HG03159 (cell line): ENCODE results near the gene MEX3D.

ENCODE experiments used
- ATAC-seq: cut with Tn5 transposase; IDR thresholded peaks from one replicate; pipeline ENCODE4 v1.9.1; 2021; ENCODE audit warnings: mild to moderate bottlenecking, moderate library complexity; ENCODE audit not compliant: unreplicated experiment

MEX3D gene

DNA sequence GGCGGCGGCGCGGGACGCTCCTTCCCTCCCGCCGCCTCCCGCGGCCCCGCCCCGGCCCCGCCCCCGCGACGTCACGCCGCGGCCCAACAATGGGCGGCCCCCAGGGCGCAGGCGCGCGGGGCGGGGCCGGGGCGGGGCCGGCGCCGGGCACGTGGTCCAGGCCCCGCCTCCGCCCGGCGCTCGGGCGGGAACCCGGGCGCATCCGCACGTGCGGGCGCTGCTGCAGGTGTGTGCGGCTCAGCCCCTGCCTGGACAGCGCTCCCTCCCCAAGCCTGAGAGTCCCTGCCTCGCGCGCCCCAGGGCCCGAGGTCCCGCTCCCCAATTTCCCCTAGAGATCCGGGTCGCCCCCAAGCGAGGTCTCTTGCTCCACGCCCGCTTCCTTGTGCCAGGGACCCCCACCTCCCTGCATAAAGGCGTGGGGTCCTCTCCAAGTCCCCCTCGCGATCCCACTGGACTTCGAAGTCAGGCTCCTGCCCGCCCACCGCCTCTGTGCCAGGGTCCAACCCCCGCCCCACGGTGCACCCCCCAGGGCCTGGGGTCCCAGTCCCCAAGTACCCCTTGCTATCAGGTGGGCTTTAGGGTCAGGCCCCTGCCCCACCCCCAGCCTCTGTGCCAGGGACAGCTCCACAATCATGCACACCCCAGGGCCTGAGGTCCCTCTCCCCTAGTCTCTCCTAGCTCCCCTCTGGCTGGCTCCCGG lies at the start of gene MEX3D:
MEX3D (minus strand) TSS at position 6 of the 700 bp plus-strand sequence. CDS start 267 bp downstream, outside the sequence.
- peak; percentile 66 for ATAC-seq

DNA sequence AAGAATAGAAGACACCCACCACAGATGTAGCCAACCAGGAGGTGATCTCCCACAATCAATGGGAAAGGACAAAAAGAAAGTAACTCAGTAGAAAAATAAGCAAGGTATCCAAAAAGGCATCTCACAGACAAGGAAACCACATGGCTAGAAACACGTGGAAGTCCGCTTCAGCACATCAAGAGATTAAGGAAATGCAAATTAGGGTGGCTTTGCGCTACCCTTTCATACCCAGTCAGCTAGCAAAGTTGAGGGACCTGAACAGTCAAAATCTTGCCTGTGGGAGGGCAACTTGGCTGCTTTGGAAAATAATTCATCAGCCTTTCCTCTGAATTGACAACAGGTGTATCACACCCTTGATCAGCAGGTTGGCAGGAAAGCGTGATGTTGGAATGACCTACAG lies 48.8 kb upstream of the MEX3D start:
- no peak for ATAC-seq

DNA sequence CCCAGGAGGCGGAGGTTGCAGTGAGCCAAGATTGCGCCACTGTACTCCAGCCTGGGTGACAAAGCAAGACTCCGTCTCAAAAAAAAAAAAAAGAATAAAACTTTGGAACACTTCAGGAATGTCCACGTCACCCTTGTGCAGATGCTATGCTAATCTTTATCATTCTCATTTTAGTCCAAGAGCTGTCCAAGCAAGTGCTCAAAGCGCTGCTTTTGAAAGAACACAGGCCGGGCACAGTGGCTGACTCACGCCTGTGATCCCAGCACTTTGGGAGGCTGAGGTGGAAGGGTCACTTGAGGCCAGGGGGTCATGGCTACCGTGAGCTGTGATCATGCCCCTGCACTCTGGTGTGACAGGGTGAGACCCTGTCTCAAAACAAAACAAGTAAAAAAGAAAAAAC lies 48.3 kb upstream of the MEX3D start:
- ATAC-seq, result no peak

DNA sequence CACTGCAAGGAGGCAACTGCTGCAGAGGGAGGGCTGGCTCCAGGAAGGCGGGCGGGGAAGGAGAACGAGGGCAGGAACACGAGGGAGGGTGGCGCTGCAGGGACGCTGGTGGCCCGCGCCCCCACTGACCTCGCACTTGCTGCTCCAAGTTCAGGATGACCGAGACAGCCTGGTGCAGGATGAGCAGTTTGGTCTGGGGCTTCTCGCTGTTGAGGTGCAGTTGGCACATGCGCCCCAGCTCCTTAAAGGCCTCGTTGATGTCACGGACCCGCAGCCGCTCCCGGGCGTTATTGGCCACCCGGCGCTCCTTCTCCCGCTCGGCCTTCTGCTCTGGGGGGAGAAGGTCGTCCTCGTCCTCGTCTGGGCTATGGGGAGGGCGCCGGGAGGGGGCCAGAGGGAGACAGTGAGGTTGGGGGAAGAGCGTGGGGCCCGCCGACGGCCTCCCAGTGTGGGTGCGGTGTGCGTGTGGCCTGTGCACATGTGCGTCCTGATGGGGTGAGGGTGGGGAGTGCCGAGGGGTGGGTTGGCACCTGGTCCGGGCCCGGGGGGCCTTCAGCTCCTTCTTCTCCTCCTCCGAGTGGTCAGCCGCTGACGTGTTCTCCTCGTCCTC lies 47.1 kb upstream of the MEX3D start:
- no peak for ATAC-seq

- ATAC-seq, result no peak
These were observed 45.9 kb upstream of the MEX3D start for GRCh38 chr19:1613808-1614570.

DNA sequence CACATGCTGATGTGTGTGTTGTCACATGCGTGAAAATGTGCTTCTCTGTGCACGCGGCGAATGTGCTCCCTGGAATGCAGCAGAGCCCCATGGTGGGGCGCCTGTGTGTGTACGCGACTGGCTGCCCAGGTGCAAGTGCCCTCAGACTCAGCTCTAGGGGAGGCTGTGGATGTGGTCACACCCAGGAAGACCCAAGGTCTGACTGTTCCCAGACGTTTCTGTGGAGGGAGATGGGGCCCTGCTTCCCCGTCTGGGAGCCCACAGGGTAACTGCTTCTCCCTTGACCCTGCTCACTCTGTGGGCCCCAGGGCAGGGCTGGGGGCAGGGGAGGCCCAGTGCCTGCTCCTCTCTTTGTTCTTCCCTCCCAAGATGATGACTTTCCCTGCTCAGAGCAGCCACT lies 45.0 kb upstream of the MEX3D start:
- ATAC-seq, result no peak

- no peak for ATAC-seq
These were observed 44.3 kb upstream of the MEX3D start for GRCh38 chr19:1612114-1613086.

- no peak for ATAC-seq
These were observed 43.2 kb upstream of the MEX3D start for GRCh38 chr19:1611353-1611752.

DNA sequence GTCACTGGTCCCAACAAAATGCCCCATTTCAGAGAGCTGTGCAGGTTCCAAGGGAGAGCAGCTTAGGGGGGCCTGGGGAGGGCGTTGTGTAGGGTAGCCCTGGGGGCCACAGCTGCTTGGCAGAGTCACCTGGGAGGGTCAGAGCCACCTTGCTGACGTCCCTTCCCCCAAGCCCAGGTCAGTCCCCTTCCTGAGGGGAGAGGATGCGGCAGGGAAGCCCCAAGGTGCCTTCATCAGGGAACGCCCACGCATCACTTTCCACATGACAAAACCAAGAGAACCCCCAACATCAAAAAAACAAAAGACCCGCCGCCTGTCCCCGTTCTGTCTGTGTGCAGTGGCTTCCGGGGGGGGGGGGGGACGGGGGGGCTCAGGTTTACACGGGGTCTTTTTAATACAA lies 42.5 kb upstream of the MEX3D start:
- ATAC-seq, result no peak

DNA sequence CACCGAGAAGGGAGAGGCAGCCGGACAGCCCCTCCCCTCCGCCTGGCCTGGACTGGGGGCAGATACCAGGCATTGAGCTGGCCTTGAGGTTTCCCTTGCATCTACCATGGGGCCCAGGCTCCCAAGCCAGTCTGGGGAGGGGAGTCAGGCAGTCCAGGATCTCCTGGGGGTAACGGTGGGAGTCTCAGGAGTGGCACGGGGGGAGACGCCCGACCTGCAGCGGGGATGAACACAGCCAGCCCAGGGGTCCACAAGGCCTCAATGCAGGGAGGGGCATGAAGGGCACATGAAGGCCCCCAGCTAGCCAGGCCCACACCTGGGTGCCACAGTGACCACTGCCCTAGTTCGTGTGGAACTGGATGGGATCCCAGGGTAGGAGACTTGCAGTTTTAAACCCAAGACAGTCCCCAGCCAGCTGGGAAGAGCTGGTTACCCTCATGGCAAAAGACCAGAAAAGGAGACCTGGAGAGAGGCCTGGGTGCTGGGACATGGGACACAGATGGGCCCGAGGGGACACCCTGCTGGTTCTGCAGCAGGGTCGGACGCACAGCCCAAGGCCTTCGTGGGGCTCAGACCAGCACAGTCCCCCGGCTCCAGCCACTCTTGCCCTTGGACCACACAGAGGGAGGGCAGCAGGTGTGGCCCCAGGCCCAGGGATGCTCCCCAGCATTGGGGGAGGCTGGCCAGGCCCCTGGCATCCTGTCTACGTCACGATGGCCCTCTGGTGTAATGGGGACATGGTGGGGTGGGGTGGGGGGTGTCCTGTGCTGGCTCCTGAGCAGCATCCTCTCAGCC lies 41.8 kb upstream of the MEX3D start:
- ATAC-seq, result no peak

DNA sequence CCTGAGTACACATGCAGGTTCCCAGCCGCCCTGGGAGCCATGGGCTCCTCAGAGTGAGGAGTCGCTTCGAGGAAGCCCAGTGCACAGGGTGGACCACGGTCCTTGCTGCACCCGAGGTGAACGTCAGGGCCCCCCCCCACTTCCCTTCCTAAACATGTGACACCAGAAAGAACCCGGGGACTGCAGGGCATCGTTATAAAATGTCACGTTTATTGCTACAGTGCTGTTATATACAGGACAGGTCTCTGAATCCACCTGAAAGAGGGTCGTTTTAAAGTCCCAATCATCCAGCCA lies 40.9 kb upstream of the MEX3D start:
- ATAC-seq, result no peak

- ATAC-seq, result no peak
These were observed 40.4 kb upstream of the MEX3D start for GRCh38 chr19:1608359-1609102.

GRCh38 chr19:1606138-1606651 lies 38.1 kb upstream of the MEX3D start:
- no peak for ATAC-seq

- ATAC-seq, result peak; percentile 81
These were observed 37.4 kb upstream of the MEX3D start, which contains the start of gene UQCR11 for GRCh38 chr19:1605236-1606137. Gene UQCR11 (minus strand): TSS chr19:1605462. CDS start chr19:1605409, 53 bp downstream.

DNA sequence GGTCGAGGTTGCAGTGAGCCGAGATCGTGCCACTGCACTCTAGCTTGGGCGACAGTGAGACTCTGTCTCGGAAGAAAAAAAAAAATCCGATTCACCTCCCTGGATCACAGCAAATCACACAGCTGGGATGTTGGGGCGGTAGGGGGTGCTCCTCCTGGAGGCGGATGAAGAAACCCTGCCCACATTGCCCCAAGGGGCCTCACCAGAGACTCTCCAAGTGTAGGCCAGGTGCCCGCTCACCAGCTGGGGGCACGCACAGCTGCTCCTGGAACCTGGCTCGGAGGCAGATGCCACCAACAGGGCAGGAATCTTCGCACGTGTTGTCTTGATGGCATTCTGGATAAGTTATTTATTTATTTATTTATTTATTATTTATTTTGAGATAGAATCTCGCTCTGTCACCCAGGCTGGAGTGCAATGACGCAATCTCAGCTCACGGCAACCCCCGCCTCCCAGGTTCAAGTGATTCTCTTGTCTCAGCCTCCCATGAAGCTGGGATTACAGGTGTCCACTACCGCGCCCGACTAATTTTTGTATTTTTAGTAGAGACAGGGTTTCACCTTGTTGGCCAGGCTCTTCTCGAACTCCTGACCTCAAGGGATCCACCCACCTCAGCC lies 34.1 kb upstream of the MEX3D start:
- no peak for ATAC-seq

DNA sequence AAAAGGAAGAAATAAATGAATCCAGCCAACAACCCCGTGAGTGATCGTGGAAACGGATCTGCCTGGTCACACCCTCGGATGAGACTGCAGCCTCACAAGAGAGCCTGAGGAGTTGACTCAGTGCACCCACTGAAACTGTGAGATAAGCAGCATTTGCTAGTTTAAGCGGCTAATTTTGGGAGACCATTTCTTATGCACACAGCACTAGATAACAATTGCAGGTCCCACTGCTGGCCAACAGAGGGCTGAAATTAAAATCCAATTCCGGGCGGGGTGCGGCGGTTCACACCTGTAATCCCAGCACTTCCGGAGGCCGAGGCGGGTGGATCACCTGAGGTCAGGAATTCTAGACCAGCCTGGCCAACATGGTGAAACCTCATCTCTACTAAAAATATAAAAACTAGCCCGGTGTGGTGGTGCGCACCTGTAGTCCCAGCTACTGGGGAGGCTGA lies 33.5 kb upstream of the MEX3D start:
- no peak for ATAC-seq

DNA sequence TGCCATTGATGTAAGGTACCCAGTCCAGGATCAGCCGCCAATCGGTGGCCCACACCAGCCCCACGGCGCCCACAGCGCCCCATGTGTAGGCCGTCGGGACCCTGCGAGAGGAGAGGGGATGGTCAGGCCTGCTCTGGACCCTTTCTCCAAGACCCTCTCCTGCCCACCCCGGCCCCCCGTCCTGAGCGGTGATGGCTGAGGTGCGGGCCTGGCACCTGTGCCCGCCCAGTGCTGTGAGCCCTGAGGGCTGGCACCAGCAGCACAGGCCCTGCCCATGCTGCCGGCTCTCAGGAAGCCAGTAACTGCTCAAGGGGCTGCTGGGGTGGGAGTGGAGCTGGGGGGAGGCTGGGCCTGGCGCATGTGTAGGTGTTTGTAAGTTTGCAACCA lies 31.3 kb upstream of the MEX3D start:
- ATAC-seq, result no peak
